Activated CD4-positive, CD25-positive, alpha-beta regulatory T cell treated with anti-CD3 and anti-CD28 coated beads, Interleukin-2, amount 50 U/mL, for 16 hours (primary cell): Measurements from ENCODE around the gene SSBP4.

Experiments used
- DNase-seq: peaks from one replicate; pipeline ENCODE4 v3.0.0-alpha.2; 2020; ENCODE audit warnings: low read depth, low spot score

Gene SSBP4

GRCh38 chr19:18444513-18444912, 25.3 kb downstream of the SSBP4 start:
- no peak for DNase-seq

GRCh38 chr19:18445262-18445948, 26.2 kb downstream of the SSBP4 start:
- no peak for DNase-seq

GRCh38 chr19:18446145-18446810, 27.1 kb downstream of the SSBP4 start:
- DNase-seq: no peak

- DNase-seq: no peak
Measured at GRCh38 chr19:18446811-18447359, 27.7 kb downstream of the SSBP4 start.

- DNase-seq: no peak
Measured at GRCh38 chr19:18449552-18449951, 30.4 kb downstream of the SSBP4 start.

GRCh38 chr19:18450021-18450930, 31.1 kb downstream of the SSBP4 start:
- DNase-seq: no peak

GRCh38 chr19:18450931-18451836, 32.0 kb downstream of the SSBP4 start:
- peak; percentile 78 for DNase-seq

GRCh38 chr19:18452386-18452785, 33.2 kb downstream of the SSBP4 start:
- DNase-seq: no peak

- no peak for DNase-seq
Measured at GRCh38 chr19:18453269-18454024, 34.2 kb downstream of the SSBP4 start.

- no peak for DNase-seq
Measured at GRCh38 chr19:18456279-18456678, 37.1 kb downstream of the SSBP4 start.

GRCh38 chr19:18456974-18457373, 37.8 kb downstream of the SSBP4 start:
- no peak for DNase-seq

GRCh38 chr19:18457483-18458331, 38.5 kb downstream of the SSBP4 start:
- no peak for DNase-seq

- DNase-seq: no peak
Measured at GRCh38 chr19:18460900-18461299, 41.7 kb downstream of the SSBP4 start.

GRCh38 chr19:18461471-18461870, 42.3 kb downstream of the SSBP4 start:
- DNase-seq: no peak

GRCh38 chr19:18464646-18465045, 45.4 kb downstream of the SSBP4 start:
- no peak for DNase-seq

- DNase-seq: no peak
Measured at GRCh38 chr19:18465214-18465963, 46.2 kb downstream of the SSBP4 start.

GRCh38 chr19:18465964-18466339, 46.8 kb downstream of the SSBP4 start:
- no peak for DNase-seq

GRCh38 chr19:18466354-18466753, 47.2 kb downstream of the SSBP4 start:
- no peak for DNase-seq

- DNase-seq: no peak
Measured at GRCh38 chr19:18467978-18468377, 48.8 kb downstream of the SSBP4 start.
